Caco-2 (cell line): Measurements from ENCODE around the gene LRRC27. TPM values are rescaled to one million over a fixed set of nuclear protein-coding genes. Genes with fewer than 3 reads are reported as not detected.

Experiments used
- BruUV-seq: library from RNA; stranded (reverse); fragments of 400-500 nt; replicated peaks from 2 replicates; lab custom pipeline; 2021; lab: Mats Ljungman, UMichigan
- CTCF ChIA-PET: fragments of 300-600 bp; sonication (Branson Sonifier 250); formaldehyde crosslinking; loops from one replicate; lab custom pipeline; 2022; ENCODE audit warnings: antibody characterized with exemption; lab: Charles Lee
- POLR2A ChIA-PET: fragments of 300-600 bp; sonication (Branson Sonifier 250); formaldehyde crosslinking; loops from one replicate; lab custom pipeline; 2022; ENCODE audit warnings: antibody characterized with exemption; lab: Charles Lee
- DNase-seq, 2 experiments: peaks; one replicate each; pipeline versions ENCODE4 v3.0.0 to v3.0.0-alpha.2; 2020 to 2022
- H3K27me3 ChIP-seq: replicated peaks from 2 replicates; pipeline ENCODE4 v1.6.0; 2011; ENCODE audit warnings: low read length; ENCODE audit not compliant: control insufficient read depth, insufficient read depth
- H3K36me3 ChIP-seq: 2 replicates; pipeline ENCODE4 v1.5.1; 2011; ENCODE audit warnings: low read length; ENCODE audit not compliant: control insufficient read depth, insufficient read depth
- H3K4me1 ChIP-seq: fragments of 250-450 bp; sonication (Bioruptor Pico); 2 replicates; pipeline ENCODE4 v1.5.1; 2020; ENCODE audit warnings: mild to moderate bottlenecking
- H3K4me3 ChIP-seq: 2 replicates; pipeline ENCODE4 v1.5.1; 2011; ENCODE audit warnings: low read depth, mild to moderate bottlenecking, control low read depth, low read length
- H3K9me3 ChIP-seq: fragments of 250-450 bp; sonication (Bioruptor Pico); 2 replicates; pipeline ENCODE4 v1.5.1; 2020; ENCODE audit warnings: mild to moderate bottlenecking, moderate library complexity
- H3K27ac Mint-ChIP-seq: one replicate; pipeline ENCODE4 v1.8.0; 2022; ENCODE audit warnings: mixed read lengths; ENCODE audit not compliant: unreplicated experiment
- H3K27me3 Mint-ChIP-seq: one replicate; pipeline ENCODE4 v1.8.0; 2022; ENCODE audit warnings: mixed read lengths; ENCODE audit not compliant: insufficient read depth, unreplicated experiment
- H3K36me3 Mint-ChIP-seq: one replicate; pipeline ENCODE4 v1.8.0; 2022; ENCODE audit warnings: mild to moderate bottlenecking, mixed read lengths; ENCODE audit not compliant: insufficient read depth, unreplicated experiment
- H3K4me1 Mint-ChIP-seq: one replicate; pipeline ENCODE4 v1.8.0; 2022; ENCODE audit warnings: low read depth, mixed read lengths; ENCODE audit not compliant: unreplicated experiment
- H3K4me3 Mint-ChIP-seq: one replicate; pipeline ENCODE4 v1.8.0; 2022; ENCODE audit warnings: mild to moderate bottlenecking, moderate library complexity, mixed read lengths; ENCODE audit not compliant: unreplicated experiment
- H3K9me3 Mint-ChIP-seq: one replicate; pipeline ENCODE4 v1.8.0; 2022; ENCODE audit warnings: mixed read lengths; ENCODE audit not compliant: unreplicated experiment
- CTCF ChIP-seq, 2 experiments: fragments of 200-600 bp in 1 of 2; IDR thresholded peaks; 1 replicate in 1 of 2; 2 replicates in 1 of 2; pipeline versions ENCODE4 v1.5.1 to v1.8.0; 2011 to 2022; ENCODE audit warnings: antibody characterized with exemption in 1 of 2, control low read depth in 1 of 2, inconsistent platforms in 1 of 2, low read depth in 1 of 2, low read length in 1 of 2, mild to moderate bottlenecking in 1 of 2, moderate library complexity in 1 of 2; ENCODE audit not compliant: insufficient read depth in 1 of 2, severe bottlenecking in 1 of 2, unreplicated experiment in 1 of 2
- intact Hi-C: fragments of 100-400 bp; cut with micrococcal nuclease; formaldehyde crosslinking; loops from one replicate; pipeline ENCODE4 v1.10.0; 2022; ENCODE audit not compliant: unreplicated experiment
- total RNA-seq: library from RNA; stranded (reverse); gene quantifications from 2 replicates; pipeline ENCODE4 v1.2.3, GENCODE V29; 2022

LRRC27 gene
- total RNA-seq, 1 experiment from 2014 or later, result 11.7 TPM

- no peaks in the 10 kb centered on the region for H3K27me3 ChIP-seq
- POLR2A ChIA-PET, result no interaction called here
- no peaks in the 10 kb centered on the region for H3K9me3 Mint-ChIP-seq
- no peak for DNase-seq
- H3K4me3 Mint-ChIP-seq, result no peak overlapping the region
- peaks cover 18% of the 10 kb centered on the region for H3K36me3 Mint-ChIP-seq
- TF ChIP-seq CTCF (IDR thresholded peaks at IDR 0.05; ENCODE audit: insufficient read depth in 1 of 2, low read depth in 1 of 2, low read length in 1 of 2, severe bottlenecking in 1 of 2, unreplicated experiment in 1 of 2), result no peak
- H3K27me3 Mint-ChIP-seq, result no peaks in the 10 kb centered on the region
- H3K4me1 Mint-ChIP-seq, result no peaks in the 10 kb centered on the region
- H3K4me1 ChIP-seq, result peaks cover 30% of the 10 kb centered on the region
- no peak overlapping the region for H3K27ac Mint-ChIP-seq
- H3K9me3 ChIP-seq, result no peaks in the 10 kb centered on the region
- CTCF ChIA-PET, result interaction anchor here (0.6 to 1.8 kb wide), 2 partner anchors 24 to 32 kb away, joined by 3 to 4 read pairs; no protein-coding TSS in a partner anchor
- intact Hi-C loops, result no loop called here
- no TSS peak for BruUV-seq
- H3K4me3 ChIP-seq, result no peak overlapping the region
- no peaks in the 10 kb centered on the region for H3K36me3 ChIP-seq
Measured at GRCh38 chr10:132422903-132423825, 91.2 kb downstream of the LRRC27 start.

GRCh38 chr10:132423966-132424861, 92.2 kb downstream of the LRRC27 start:
- Histone ChIP-seq H3K27me3 (no peaks in the 10 kb centered on the region), H3K9me3 (no peaks in the 10 kb centered on the region), H3K4me1 (peaks cover 20% of the 10 kb centered on the region), H3K36me3 (no peaks in the 10 kb centered on the region), H3K4me3 (no peak overlapping the region)
- CTCF ChIA-PET, result interaction anchor here (0.6 kb wide), 1 partner anchor 33 kb away, joined by 3 read pairs; no protein-coding TSS in a partner anchor
- Mint-ChIP-seq H3K27ac (no peak overlapping the region), H3K4me1 (no peaks in the 10 kb centered on the region), H3K36me3 (peaks cover 13% of the 10 kb centered on the region), H3K27me3 (no peaks in the 10 kb centered on the region), H3K9me3 (no peaks in the 10 kb centered on the region), H3K4me3 (no peak overlapping the region)
- no peak for DNase-seq
- TF ChIP-seq CTCF (IDR thresholded peaks at IDR 0.05; ENCODE audit: insufficient read depth in 1 of 2, low read depth in 1 of 2, low read length in 1 of 2, severe bottlenecking in 1 of 2, unreplicated experiment in 1 of 2), result no peak
- no TSS peak for BruUV-seq
- POLR2A ChIA-PET, result no interaction called here
- intact Hi-C loops, result no loop called here
